GM18867 (cell line): ENCODE measurements around the gene C11orf68.

Source experiments
- ATAC-seq: cut with Tn5 transposase; IDR thresholded peaks from one replicate; pipeline ENCODE4 v1.9.1; 2021; ENCODE audit warnings: mild to moderate bottlenecking, moderate library complexity; ENCODE audit not compliant: unreplicated experiment

The C11orf68 gene

GRCh38 chr11:65872586-65873317 lies 46.1 kb downstream of the C11orf68 start, which contains the start of gene EFEMP2:
EFEMP2 (minus strand) TSS chr11:65872800; CDS start chr11:65872354, 446 bp downstream.
- ATAC-seq: no peak

- no peak for ATAC-seq
These were observed 46.9 kb downstream of the C11orf68 start for GRCh38 chr11:65871811-65872548.

GRCh38 chr11:65870706-65871681 lies 47.9 kb downstream of the C11orf68 start:
- ATAC-seq: no peak

- ATAC-seq: no peak
These were observed 48.6 kb downstream of the C11orf68 start for GRCh38 chr11:65870307-65870658.

GRCh38 chr11:65869643-65870306 lies 49.1 kb downstream of the C11orf68 start:
- ATAC-seq: no peak

GRCh38 chr11:65868907-65869306 lies 50.0 kb downstream of the C11orf68 start:
- ATAC-seq: no peak

- ATAC-seq: no peak
These were observed 50.7 kb downstream of the C11orf68 start for GRCh38 chr11:65868076-65868667.

GRCh38 chr11:65867284-65868071 lies 51.4 kb downstream of the C11orf68 start:
- ATAC-seq: no peak
